ENCODE results near the gene OLFM2. TPM values are rescaled to one million over a fixed set of nuclear protein-coding genes. Genes with fewer than 3 reads are reported as not detected.
A peak's percentile ranks its signal among the peaks of the same experiment; 100 is the strongest.
"Not testable (repeated sequence)": the region's sequence is repeated elsewhere in the genome, so short reads cannot be mapped to it uniquely, and the experiment has no call there.

Gene OLFM2
- total RNA-seq, 4 donors from 2014 or later = 4.6 to 114 (median 24.8) TPM; not detected in 1

DNA sequence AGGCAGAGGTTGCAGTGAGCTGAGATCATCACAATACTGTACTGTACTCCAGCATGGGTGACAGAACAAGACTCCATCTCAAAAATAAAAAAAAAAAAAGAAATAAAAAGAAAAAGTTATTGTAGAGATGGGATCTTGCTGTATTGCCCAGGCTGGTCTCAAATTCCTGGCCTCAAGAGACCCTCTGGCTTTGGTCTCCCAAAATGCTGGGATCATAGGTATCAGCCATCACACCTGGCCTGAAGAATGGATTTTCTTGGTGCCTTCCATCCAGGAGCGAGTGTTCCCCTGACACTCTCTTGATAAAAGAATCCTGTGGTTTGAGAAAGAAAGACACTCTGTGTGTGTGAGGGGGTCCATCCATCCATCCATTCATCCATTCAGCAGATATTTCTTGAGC is 4.7 kb downstream of the OLFM2 start:
- H3K36me3 ChIP-seq = no peaks in the 10 kb centered on the region
- no peak for DNase-seq

GRCh38 chr19:9923440-9923839 is 12.9 kb downstream of the OLFM2 start:
- Histone ChIP-seq H3K27me3 (no peaks in the 10 kb centered on the region), H3K4me1 (no peaks in the 10 kb centered on the region), H3K27ac (no peak overlapping the region), H3K9me3 (no peaks in the 10 kb centered on the region), H3K36me3 (no peaks in the 10 kb centered on the region), H3K4me3 (no peak overlapping the region)
- no peak for DNase-seq
- intact Hi-C loops (cut with DNase I; ENCODE audit: low total_unique reads) = no loop called here
- TF ChIP-seq, protein P1, sequence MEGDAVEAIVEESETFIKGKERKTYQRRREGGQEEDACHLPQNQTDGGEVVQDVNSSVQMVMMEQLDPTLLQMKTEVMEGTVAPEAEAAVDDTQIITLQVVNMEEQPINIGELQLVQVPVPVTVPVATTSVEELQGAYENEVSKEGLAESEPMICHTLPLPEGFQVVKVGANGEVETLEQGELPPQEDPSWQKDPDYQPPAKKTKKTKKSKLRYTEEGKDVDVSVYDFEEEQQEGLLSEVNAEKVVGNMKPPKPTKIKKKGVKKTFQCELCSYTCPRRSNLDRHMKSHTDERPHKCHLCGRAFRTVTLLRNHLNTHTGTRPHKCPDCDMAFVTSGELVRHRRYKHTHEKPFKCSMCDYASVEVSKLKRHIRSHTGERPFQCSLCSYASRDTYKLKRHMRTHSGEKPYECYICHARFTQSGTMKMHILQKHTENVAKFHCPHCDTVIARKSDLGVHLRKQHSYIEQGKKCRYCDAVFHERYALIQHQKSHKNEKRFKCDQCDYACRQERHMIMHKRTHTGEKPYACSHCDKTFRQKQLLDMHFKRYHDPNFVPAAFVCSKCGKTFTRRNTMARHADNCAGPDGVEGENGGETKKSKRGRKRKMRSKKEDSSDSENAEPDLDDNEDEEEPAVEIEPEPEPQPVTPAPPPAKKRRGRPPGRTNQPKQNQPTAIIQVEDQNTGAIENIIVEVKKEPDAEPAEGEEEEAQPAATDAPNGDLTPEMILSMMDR (IDR thresholded peaks at IDR 0.05) = no peak
- TF ChIP-seq POLR2A (IDR thresholded peaks at IDR 0.05) = no peak

More for the DNA sequence above, 4.7 kb downstream of the OLFM2 start:
- H3K9me3 ChIP-seq = no peaks in the 10 kb centered on the region
- H3K27ac ChIP-seq = no peak overlapping the region
- TF ChIP-seq, protein P1 (IDR thresholded peaks at IDR 0.05) = no peak
- TF ChIP-seq POLR2A (IDR thresholded peaks at IDR 0.05) = no peak
- peaks cover 2 to 19% of the 10 kb centered on the region in 2 donors for H3K4me1 ChIP-seq
- intact Hi-C loops (cut with DNase I; ENCODE audit: low total_unique reads) = loop anchor here (5.0 kb wide), 1 partner anchor 96 kb away; no protein-coding TSS in a partner anchor
- no peaks in the 10 kb centered on the region for H3K27me3 ChIP-seq
- no peak overlapping the region for H3K4me3 ChIP-seq

DNA sequence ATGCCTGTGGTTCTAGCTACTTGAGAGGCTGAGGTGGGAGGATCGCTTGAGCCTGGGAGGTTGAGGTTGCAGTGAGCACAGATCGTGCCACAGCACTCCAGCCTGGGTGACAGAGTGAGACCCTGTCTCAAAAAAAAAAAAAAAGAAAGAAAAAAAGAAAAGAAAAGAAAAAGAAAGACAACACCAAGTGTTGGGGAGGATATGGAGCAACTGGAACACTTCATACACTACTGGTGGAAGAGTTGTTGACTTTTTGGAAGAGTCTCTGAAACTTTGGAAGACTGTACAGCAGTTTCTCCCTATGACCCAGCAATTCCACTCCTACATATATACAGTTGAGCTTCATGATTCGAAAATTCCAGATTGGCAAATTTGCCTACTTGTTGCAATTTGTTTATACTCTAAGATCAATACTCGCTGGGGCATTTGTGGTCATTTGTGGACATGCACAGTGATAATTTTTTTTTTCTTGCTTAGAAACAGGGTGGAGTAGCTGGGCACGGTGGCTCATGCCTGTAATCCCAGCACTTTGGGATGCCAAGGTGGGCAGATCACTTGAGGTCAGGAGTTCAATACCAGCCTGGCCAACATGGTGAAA is 13.4 kb downstream of the OLFM2 start:
- H3K4me3 ChIP-seq; H3K27me3 ChIP-seq; H3K4me1 ChIP-seq; H3K36me3 ChIP-seq; intact Hi-C loops (cut with DNase I; ENCODE audit: low total_unique reads); H3K27ac ChIP-seq; DNase-seq; H3K9me3 ChIP-seq: not testable (repeated sequence)

GRCh38 chr19:9917321-9917720 is 19.0 kb downstream of the OLFM2 start:
- TF ChIP-seq POLR2A (IDR thresholded peaks at IDR 0.05) = no peak
- H3K27ac ChIP-seq = no peak overlapping the region
- H3K36me3 ChIP-seq = no peaks in the 10 kb centered on the region
- H3K4me1 ChIP-seq = no peaks in the 10 kb centered on the region
- H3K4me3 ChIP-seq = no peak overlapping the region
- intact Hi-C loops (cut with DNase I; ENCODE audit: low total_unique reads) = no loop called here
- DNase-seq = peak in 1 of 2 donors; percentile 24
- H3K27me3 ChIP-seq = peaks cover 0 to 6% of the 10 kb centered on the region in 2 donors
- no peaks in the 10 kb centered on the region for H3K9me3 ChIP-seq

DNA sequence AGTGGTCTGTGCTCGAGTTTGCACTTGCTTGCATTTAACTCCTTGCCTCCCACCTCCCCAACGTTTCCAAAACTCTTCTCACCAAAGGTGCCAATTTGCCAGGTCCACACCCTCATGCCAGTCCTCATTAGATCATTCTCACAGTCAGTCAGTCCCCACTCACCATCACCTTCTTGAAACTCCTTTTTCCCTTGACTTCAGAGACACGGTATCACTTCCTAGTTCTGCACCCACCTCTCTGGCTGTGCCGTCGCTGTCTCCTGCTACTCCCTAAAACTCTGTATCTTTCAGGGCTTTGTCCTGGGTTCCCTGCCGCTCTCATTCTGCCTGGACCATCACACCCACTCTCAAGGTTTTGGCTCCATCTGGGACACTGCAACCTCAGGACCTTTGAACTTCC is 19.6 kb downstream of the OLFM2 start:
- no peak overlapping the region for H3K27ac ChIP-seq
- intact Hi-C loops (cut with DNase I; ENCODE audit: low total_unique reads) = no loop called here

More for the DNA sequence above, 19.6 kb downstream of the OLFM2 start:
- Histone ChIP-seq H3K27me3 (peaks cover 0 to 6% of the 10 kb centered on the region in 2 donors), H3K36me3 (no peaks in the 10 kb centered on the region), H3K4me3 (no peak overlapping the region), H3K9me3 (no peaks in the 10 kb centered on the region), H3K4me1 (no peaks in the 10 kb centered on the region)
- no peak for DNase-seq
- TF ChIP-seq, protein P1 (IDR thresholded peaks at IDR 0.05) = no peak
- no peak for TF ChIP-seq POLR2A (IDR thresholded peaks at IDR 0.05)
